ENCODE data around the gene PTGER1. TPM values are rescaled to one million over a fixed set of nuclear protein-coding genes. Genes with fewer than 3 reads are reported as not detected.

The PTGER1 gene
- total and polyA plus RNA-seq, 9 of the 15 experiments (the other 6 are each of a cell fraction or from before 2014, with no cell fraction given) = 0.06 to 0.36 (median 0.31) TPM; not detected in 5

DNA sequence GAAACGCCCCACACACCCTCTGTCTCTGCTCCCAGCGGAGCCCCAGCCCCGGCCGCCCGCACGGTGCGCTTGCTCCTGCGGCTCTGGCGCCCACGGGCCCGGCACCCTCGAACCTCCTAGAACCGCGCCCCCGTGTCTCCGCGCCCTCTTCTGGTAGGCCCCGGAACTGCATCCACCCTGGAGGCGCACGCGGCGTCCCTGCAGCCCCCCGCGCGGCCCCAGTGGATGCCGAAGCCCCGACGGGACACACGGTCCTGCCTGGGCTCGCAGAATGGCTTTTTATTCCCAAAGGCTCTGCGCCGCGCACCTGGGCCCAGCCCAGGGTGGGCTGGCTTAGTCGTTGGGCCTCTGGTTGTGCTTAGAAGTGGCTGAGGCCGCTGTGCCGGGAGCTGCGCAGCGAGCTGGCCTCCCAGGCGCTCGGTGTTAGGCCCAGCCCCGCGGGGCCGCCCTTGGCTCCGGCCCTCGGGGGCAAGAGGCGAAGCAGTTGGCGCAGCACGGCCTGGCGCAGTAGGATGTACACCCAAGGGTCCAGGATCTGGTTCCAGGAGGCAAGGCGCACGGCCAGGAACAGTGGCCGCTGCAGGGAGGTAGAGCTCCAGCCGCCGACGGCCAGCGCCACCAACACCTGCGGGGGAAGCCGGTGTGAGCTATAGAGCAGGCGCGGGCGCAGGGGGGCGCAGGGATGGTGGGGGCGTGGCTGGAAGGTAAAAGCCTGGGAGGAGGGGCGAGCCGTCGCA is 2.8 kb downstream of the PTGER1 start (continued):
- TF ChIP-seq, protein P1, sequence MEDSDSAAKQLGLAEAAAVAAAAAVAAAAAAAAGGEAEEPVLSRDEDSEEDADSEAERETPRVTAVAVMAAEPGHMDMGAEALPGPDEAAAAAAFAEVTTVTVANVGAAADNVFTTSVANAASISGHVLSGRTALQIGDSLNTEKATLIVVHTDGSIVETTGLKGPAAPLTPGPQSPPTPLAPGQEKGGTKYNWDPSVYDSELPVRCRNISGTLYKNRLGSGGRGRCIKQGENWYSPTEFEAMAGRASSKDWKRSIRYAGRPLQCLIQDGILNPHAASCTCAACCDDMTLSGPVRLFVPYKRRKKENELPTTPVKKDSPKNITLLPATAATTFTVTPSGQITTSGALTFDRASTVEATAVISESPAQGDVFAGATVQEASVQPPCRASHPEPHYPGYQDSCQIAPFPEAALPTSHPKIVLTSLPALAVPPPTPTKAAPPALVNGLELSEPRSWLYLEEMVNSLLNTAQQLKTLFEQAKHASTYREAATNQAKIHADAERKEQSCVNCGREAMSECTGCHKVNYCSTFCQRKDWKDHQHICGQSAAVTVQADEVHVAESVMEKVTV (CRISPR knock-in tag; IDR thresholded peaks at IDR 0.05) = 0 out of 2 replicates have a peak, but pooled peaks have one; percentile 12
- TF ChIP-seq MECOM (CRISPR knock-in tag; IDR thresholded peaks at IDR 0.05) = no peak
- 0 out of 2 replicates have a peak, but pooled peaks have one; percentile 45 for TF ChIP-seq ATF7 (IDR thresholded peaks at IDR 0.05)
- TF ChIP-seq ZZZ3 (IDR thresholded peaks at IDR 0.05) = no peak
- TF ChIP-seq ZBTB8A (IDR thresholded peaks at IDR 0.05; ENCODE audit: partially characterized antibody) = no peak
- 0 out of 2 replicates have a peak, but pooled peaks have one; percentile 11 for TF ChIP-seq KLF16 (IDR thresholded peaks at IDR 0.05)
- no peak for TF ChIP-seq DACH1 (IDR thresholded peaks at IDR 0.05; ENCODE audit: partially characterized antibody)
- no peak for TF ChIP-seq ZC3H4 (CRISPR knock-in tag; IDR thresholded peaks at IDR 0.05; ENCODE audit: borderline replicate concordance)
- no peak for TF ChIP-seq ARID2 (IDR thresholded peaks at IDR 0.05)
- TF ChIP-seq GATAD2B (IDR thresholded peaks at IDR 0.05; ENCODE audit: borderline replicate concordance) = peak; percentile 64
- TF ChIP-seq RBBP5 (IDR thresholded peaks at IDR 0.05; ENCODE audit: borderline replicate concordance, insufficient read depth, low read length, poor library complexity, severe bottlenecking) = no peak
- no peak for TF ChIP-seq FOXP1 (CRISPR knock-in tag; IDR thresholded peaks at IDR 0.05)
- TF ChIP-seq PCBP1 (IDR thresholded peaks at IDR 0.05; ENCODE audit: low read depth, low read length, poor library complexity, severe bottlenecking) = peak; percentile 76
